Activated CD4-positive, alpha-beta T cell treated with anti-CD3 and anti-CD28 coated beads, Interleukin-2, amount 50 U/mL, for 24 hours (primary cell): ENCODE measurements around the gene GLCE.

ENCODE experiments used
- DNase-seq, 2 donors: peaks; one replicate each; pipeline ENCODE4 v3.0.0-alpha.2; 2020; ENCODE audit warnings: low read depth in 1 of 2, low spot score in 1 of 2

Gene GLCE

DNA sequence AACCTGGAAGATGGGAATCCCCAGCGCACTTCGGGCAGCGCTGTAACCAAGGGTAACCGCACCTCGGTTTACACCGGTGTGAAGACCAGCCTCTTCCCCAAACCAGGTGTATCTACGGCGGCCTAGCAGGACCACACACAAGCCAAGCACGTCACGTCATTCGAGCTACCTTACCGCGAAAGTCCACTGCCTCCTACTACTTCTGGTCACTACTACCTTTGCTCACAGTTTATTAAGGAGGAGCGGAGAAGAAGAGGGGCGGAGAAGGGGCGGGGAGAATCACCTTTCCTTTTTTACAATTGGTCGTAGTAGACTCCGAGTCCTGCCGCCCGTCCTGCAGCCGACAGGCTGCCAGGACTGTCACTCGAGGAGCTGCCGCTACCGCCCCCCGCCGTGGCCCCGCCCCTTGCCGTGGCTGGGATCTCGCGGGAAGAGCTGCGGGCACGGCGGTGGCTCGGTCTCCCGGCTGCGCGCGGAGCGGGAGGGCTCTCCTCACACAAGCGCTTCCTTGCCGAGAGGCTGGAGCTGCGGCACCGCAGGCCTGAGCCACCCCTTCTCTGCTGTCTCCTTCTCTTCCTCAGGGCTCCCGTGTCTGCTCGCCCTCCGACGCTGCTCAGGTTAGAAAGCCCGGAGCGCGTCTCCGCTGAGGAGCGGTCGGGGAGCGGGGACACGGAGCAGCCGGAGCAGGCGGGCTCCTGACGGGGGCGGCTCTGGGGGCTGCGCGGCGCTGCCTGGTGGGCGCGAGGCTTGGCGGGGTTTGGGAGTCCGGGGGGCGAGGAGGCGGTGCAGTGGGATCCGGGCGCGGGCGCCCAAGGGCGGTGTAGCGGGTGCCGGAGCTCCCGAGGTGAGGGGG, at the start of gene GLCE:
Gene GLCE, plus strand, starts transcription at position 495 of the 853 bp plus-strand sequence. CDS start 95,172 bp downstream, outside the sequence.
- DNase-seq = peak; percentile 85 to 88

DNA sequence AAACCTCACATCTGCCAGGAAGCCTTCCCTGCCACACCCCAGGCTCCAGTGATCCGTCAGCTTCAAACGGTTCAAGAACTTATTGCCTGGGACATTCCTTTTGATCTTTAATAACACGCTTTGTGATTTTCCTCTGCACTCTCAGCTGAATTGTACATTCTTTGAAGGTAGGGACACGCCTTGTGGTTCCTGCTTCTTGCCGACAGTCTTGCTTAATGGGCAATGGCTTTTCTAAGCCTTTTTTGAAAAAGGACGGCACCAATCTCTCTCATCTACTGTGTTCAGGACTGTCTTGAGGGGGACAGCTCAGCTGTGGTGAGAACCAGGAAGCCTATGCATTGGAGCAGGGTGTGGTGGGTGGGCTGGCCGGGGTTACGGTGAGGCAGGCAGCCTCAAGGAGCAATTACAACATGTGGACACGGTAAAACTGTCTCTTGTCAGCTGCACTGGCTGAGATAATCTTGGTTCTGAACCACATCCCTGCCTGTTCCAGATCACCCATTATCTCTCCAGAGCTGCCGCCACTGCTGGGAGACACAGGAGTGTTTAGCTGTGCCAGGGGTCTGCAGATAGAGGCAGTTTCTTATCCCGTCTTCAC, 46.0 kb upstream of the GLCE start:
- no peak for DNase-seq

DNA sequence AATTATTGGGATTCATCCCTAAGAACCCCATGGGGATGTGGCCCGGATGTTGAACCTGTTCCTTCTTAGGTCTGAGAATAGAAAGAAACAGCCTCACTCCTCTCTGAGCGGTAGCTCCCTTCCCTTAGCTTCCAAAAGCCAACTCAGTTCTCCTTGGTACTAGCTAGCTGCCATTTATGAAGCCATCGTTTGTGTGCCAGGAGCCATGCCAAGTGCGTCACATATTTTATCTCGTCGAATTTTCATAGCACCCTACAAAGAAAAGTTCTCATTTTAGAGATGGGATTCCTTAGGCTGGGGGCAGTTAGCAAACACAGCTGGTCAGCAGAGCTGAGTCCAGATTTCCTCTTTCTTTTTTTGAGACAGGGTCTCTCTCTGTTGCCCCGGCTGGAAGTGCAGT, 45.4 kb upstream of the GLCE start:
- DNase-seq = no peak

DNA sequence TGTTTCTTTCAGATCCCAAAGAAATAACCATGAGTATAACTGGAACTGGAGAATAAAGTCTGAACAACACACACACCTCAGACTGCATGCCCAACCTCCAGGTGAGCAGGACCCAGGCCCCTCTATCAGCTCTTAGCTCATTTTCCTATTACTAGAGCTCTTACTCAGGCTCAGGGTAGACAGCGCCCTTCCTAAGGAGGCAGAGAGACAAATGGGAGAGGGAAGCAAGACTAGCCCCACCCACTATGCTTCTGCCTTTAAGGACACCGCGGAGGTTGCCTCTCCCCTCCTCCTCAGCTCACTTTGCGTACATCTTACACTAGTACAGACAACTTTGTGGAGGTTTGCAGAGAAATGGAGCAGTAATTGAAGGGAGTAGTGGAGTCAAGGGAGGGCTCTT, 44.0 kb upstream of the GLCE start:
- DNase-seq = no peak

DNA sequence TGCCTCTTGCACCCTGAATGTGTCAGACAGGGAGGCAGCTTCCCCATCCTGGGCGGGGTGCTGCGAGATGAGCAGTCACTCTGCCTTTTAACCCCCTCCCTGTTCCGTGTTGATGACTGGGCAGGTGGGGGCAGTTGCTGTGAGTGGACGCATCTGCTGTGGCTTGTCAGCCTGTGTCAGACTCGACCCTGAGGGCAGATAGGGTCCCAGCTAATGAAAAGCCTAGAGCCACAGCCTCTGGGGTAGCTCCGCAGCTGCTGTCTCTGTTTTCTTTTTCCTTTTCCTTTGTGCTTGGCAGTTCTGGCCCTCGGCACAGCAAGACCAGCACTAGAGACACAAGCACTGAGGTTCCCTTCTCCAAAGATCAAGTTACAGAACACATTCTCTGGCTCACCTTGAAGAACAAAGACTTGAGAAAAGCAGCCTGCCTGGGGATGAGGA, 43.0 kb upstream of the GLCE start:
- no peak for DNase-seq

DNA sequence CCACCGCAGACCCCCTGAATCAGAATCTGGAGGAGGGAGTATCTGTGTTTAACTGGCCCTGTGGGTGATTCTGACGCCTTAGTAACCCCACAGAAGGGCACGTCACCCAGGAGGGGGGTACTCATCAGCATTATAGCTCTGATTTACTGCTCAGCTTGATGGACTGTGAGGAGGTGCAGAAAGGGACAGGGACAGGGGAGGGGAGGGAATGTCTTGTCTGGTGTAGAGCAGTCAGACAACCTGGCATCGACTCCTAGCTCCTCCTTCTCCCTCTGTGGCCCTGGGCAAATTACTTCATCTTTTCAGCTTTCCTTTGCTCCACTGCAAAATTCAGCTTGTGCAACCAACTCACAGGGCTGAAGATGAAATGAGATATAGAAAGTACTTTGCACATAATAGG, 42.3 kb upstream of the GLCE start:
- DNase-seq = no peak

DNA sequence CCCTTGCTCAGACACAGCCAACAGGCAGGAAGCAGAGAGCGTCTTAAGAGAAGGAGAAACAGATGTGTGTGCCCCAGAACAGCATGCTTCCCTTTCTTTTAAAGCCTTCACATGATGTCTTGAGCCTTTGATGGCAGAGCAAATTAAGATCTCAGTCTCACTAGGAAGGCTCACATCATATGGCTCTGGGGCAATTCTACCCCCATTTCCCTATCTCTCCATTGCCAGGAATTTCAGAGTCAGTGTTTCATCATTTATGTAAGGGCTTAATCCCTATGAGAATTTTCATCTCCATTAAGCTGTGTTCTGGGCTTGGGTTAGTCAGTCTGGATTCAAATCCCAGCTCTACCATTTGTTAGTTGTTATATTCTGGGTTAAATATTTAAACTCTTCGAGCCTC, 41.4 kb upstream of the GLCE start:
- DNase-seq = no peak

DNA sequence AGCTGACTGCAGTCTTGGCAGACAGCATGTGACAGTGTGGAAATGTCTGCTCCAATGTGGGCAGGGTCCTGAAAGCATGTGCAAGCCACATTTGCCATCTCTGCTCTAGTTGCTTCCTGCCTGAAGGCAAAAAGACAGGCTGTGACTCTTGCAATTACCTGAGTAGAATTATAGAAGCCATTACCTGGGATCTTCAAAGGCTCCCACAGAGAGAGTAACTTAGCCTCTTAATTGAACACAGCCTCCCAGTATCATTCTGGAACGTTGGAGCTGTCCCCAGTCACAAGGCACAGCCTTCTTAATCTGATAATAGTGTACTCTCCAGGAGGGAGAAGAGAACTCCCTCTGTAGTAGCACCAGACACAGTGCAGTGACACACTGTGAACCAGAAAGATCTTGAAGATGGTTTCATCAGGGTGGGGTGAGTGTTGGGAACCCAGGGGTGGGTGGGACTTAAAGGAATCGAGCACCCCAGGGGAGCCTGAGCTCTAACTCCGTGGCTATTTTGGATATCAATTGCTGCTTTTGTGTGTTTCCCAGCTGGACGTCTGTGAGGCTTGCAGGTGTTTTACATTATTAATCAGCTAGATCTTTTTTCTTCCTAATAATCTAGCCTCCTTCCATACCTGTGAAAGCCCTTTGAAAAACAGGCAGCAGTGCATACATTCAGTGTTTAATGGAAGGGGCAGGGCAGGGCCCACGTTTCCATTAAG, 40.6 kb upstream of the GLCE start:
- DNase-seq = no peak

DNA sequence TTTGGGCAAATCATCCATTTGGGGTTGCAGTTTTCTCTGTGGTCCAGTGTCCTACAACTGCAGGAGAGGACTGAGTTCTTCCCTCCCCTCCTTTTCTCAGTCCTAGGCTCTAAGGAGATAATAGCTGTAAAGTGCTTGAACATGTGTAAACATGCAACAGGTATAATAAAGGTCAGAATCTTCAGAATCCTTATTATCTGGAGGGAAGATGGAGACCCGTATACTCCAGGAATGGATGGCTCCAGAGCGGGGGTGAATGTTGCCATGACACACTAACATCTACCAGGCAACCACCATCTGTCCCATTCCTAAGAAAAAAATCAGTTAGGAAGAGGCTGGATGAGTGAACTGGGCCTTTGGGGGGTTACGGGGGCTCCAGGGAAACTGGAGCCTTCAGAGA, 39.7 kb upstream of the GLCE start:
- DNase-seq = no peak

DNA sequence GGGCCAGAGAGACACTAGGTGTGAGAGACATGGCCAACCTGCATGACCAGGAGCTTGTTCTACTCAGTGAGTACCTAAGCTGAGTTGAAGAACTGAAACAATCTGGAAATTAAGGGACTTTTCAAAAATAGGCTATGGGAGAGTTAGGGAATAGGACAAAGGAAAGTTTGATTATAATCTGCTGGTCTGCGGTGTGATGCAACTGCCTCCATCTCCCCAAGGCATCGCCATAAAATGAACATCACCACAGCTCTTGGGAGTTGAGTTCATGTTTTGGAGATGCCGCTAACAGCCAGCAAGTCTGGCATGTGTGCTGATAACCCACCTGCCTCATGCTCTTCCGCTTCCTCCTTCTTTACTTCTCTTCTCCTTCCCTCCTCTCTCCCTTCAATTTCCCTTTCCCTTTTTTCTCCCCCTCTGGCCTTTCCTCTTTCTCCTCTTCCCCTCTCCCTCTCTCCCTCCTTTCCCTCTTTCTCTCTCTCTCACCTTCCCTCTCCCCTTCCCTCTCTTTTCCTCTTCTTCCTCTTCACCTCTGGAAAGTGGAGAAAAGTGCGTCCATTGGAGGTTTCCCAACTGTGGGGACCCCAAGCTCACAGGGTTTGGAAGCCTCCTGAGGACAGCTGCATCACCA, 39.1 kb upstream of the GLCE start:
- no peak for DNase-seq

DNA sequence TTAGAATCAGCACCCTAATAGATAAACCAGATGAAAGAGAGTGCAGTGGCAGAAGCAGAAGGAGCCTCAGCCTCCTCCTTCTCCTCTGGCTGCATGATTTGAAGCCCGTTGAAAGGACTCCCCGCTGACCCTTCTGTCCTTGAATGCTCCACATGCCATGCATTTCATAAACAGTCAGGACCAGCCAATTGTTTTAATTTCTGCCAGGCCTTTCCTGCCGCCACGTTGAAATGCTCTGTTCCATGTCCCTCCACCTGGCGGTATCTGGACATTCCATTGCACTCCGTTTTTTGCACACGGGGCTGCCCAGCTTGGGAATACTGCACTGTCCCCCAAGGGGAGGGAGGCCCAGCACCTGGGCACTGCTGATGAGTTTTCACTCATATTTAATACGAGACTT, 35.2 kb upstream of the GLCE start:
- DNase-seq = no peak

DNA sequence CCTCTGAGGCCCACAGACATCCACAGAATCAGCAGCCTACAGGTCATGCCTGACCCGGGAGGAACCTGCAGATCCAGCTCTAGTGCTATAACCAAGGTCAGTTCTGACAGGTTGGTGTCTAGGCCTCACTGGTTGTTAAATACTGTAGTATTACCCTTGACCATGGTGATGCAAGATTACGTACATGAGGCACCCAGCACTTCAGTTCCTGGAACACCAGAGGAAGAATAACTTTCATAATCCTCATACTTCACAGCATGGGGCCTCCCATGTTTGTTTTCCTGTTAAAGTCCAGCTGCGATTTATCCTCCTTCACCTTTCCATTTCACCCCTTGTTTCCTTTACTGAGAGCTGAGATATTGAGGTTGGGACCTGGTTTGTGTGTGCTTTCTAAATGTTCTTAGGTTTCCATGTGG, 34.4 kb upstream of the GLCE start:
- no peak for DNase-seq

DNA sequence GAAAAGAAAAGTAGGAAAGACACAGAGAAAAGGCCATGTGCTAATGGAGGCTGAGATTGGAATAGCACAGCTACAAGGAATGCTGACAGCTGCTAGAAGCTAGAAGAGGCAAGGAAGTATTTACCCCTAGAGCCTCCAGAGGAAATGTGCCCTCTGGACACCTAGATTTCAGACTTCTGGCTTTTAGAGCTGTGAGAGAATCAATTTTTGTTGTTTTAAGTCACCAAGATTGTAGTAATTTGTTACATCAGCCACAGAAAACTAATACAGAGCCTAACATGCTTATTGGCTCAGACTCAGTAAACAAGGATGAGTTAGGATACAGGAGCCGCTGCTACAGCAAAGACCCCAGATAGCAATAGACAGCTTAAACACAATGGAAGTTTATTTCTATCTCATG, 33.1 kb upstream of the GLCE start:
- DNase-seq = no peak

DNA sequence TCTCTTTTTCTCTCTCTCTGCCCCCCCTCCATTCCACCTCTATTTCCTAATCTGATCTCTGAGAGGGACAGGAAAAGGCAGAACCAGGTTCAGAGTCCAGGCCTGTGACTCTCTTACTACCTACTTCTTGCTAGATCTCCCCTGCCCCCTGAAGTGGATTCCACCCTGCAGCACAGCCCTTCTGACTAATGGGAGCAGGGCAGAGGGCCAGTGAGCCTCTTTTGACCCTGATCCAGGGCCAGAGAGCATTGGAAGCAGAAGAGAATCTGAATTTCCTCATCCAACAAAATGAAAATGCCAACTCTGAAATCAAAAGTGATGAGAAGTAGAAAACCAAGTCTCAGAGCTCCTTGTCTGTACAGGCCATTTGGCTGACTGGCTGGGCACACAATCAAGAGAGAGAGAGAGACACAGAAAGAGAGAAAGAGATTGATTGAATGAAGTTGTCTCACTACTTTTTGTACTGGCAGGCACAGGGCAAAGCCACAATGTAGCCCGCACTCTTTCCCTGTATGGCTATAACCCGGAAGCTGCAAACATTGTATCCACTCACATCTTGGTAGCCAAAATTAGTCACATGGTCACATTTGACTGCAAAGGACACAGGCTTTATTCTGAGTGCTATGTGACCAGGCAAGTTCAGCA, 31.6 kb upstream of the GLCE start:
- no peak for DNase-seq

DNA sequence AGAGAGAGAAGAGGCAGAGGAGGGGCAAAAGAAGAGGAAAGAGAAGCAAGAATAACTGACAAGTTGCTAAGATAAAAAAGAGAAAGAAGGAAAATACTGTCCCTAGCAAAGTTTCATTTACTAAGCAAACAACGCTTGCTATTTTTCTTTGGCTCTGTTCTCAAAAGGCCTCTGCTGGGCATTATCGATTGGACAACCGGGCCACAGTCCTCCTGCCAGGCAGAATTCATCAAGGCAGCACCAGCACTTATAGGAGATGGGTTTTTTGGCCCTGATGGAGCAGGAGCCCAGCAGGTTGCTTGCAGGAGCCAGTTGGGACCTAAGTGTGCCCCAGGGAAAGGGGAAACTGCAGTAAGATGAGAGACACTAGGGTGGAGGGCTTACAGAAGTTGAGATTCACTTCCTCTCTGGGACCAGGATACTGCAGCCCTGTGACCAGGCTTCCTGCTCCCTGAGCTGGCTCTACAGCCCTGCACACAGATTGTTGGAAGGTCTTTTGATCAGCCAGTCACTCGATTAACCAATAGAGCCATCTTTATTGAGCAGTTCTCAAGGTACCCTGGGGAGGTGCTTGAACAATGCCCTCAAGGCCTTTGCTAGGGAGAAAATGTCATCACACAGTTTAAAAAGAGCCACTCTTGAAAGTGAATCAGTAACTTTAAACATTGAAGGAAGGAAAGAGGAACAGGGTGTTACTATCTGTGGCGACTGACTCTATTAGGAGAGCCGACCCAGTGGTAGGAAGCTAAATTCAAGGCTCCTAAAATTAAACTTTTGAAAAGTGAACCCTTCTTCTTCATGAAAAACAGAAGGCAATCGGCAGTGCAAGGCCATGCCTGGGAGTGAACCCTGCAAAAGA, 28.8 kb upstream of the GLCE start:
- DNase-seq = no peak

DNA sequence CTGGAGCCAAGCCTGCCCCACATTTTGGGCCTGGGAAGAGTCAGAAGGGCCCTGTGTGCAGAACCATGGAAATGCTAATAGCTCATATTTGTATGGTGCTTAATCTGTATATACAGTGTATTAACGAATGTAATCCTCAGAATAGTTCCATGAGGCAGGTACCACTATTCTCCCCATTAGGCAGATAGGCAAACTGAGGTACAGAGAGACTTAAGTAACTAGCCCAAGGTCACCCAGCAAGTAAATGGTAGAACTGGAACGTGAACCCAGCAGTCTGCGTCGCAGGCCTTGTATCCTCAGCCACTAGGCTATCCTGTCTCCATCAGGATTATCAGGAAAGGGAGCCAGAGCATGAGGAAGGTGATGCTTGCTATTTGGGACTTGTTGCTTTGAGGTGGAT, 28.0 kb upstream of the GLCE start:
- DNase-seq = no peak

DNA sequence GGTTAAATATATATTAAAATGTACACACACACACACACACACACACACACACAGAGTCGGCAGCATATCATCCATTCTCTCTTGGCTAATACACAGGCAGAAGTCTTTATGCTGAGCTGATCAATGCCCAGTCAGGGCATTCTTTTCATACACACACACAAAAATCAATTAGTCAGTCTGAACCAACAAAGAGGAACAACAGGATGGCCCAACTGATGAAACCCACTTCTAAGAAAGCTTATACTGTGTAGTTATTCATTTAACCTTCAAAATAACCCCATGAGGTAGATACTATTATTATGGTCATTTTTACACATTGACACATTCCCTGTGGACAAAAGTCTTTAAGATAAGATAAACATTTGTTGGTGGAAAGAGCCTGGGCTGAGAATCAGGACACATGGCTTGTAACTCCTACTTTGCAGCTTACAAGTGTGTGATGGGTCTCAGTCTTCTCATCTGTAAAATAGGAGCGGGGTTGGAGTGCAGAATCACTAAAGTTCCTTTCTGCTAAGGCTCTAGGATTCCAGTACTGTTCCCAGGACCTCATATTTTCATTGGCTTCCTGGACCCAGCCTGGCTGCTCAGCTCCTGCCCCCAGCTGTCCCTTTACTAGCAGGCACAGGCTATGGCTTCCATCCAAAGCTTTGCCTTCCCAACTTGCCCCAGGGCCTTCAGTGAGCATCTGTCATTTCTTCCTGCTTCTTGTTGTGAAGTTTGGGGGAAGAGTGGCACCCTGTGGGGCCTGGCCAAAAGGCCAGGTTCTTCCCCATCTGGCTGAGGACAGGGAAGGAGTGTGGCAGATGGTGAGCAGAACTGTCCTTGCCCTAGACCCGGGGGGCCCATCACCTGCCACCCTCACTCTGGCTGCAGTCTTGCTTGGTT, 27.2 kb upstream of the GLCE start:
- no peak for DNase-seq

DNA sequence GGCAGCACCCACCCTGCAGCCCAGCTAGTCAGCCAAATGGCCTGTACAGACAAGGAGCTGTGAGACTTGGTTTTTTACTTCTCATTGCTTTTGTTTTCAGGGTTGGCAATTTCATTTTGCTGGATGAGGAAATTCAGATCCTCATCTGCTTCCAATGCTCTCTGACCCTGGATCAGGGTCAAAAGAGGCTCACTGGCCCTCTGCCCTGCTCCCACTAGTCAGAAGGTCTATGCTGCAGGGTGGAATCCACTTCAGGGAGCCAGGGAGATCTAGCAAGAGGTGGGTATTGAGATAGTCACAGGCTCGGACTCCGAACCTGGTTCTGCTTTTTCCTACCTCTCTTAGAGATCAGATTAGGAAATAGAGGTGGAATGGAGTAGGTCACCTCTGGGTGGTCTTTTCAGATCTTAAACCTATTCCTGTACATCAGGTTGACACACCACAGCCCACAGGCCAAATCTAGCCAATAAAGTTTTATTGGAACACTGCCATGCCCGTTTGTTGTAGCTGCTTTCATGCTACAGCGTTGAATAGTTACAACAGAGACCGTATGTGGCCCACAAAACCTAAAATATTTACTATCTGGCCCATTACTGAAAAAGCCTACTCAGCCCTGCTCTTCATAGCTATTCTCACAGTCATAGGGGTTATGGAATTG, 26.4 kb upstream of the GLCE start:
- DNase-seq = no peak

DNA sequence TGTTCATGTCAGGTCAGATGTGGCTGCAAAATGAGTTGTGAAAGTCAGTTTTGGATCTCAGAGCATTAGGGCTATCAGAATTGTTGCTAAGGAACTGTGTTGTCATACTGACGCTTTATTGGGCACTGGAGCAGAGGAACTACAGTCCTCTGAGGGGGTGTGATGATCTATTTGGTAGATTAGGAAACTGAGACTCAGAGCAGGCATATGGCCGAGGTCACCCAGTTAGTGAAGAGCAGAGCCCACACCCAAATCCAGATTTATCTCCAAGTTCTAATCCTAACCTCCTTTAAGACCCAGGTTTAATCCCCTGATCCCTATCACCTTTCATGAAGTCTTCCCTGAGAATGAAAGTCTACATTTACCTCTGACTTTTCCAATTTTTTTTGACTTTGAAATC, 25.6 kb upstream of the GLCE start:
- no peak for DNase-seq
